Measurements from ENCODE around the gene SLC25A6.
"Not testable (repeated sequence)": the region's sequence is repeated elsewhere in the genome, so short reads cannot be mapped to it uniquely, and the experiment has no call there.

SLC25A6 gene

DNA sequence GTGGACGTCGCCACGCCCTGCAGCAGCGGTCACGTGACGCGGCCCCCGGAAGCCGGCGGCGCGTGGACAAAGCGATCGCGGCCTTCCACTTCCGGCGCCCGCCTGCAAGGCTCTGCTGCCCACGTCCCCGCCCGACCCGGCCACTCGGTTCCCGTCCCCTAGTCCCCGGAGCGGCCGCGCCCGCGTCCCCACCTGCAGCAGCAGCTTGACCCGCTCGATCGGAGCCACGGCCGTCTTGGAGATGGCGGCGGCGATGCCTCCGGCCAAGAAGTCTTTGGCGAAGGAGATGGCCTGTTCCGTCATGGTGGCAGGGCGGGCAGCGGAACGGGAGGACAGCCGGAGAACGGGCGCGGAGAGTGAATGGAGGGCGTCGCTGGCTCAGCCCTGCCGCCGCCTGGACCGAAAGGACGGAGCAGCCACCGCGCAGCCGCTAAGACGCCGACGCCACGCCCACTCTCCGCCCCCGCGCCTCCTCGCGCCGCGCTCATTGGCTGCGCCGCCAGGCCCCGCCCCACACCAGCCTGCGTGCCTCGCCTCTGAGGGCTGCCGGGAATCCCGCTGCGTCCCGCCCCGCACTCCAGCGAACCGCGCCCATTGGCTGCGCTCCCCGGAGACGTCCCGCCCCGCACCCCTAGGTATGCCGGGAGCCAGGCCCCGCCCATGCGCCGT, at the start of gene SLC25A6:
Gene SLC25A6, minus strand, starts transcription at position 407 of the 669 bp plus-strand sequence. Its CDS starts 104 bp downstream, at position 303.
- peak within 1 kb of the TSS; percentile 100 for H3K4me3 ChIP-seq (ENCODE audit: low read length in 2 of 2)
- peaks cover 42% of the 10 kb centered on the region for H3K4me1 ChIP-seq (ENCODE audit: control insufficient read depth, insufficient read depth, low read length)
- no peaks in the 10 kb centered on the region for H3K27me3 ChIP-seq (ENCODE audit: control insufficient read depth in 1 of 2, insufficient read depth in 2 of 2, low read length in 2 of 2)
- peaks cover 37 to 45% of the 10 kb centered on the region in 2 donors for H3K36me3 ChIP-seq (ENCODE audit: control insufficient read depth in 2 of 2, insufficient read depth in 2 of 2, low read length in 2 of 2)
- peak within 1 kb of the TSS; percentile 97 for H3K27ac ChIP-seq (ENCODE audit: low read length)
- H3K9ac ChIP-seq (ENCODE audit: low read length in 2 of 2) = peak within 1 kb of the TSS; percentile 97 to 99
- H3K9me3 ChIP-seq (ENCODE audit: control insufficient read depth in 2 of 2, low read length in 2 of 2) = no peaks in the 10 kb centered on the region

DNA sequence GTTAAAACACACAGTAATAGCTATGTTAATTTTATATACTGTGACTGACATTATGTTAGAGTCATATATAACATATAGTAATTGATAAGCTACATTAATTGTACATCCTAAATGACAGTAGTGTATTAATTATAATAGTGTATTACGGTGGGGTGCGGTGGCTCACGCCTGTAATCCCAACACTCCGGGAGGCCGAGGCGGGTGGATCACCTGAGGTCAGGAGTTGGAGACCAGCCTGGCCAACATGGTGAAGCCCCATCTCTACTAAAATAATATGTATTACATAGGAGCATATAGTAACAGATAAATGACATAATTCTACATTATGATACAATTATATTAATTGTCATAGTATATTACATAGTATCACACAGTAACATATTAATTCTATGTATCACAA, 48.6 kb upstream of the SLC25A6 start:
- Histone ChIP-seq H3K27me3 (ENCODE audit: control insufficient read depth in 1 of 2, insufficient read depth in 2 of 2, low read length in 2 of 2) (no peaks in the 10 kb centered on the region), H3K27ac (ENCODE audit: low read length) (no peak overlapping the region), H3K4me3 (ENCODE audit: low read length in 2 of 2) (no peak overlapping the region), H3K4me1 (ENCODE audit: control insufficient read depth, insufficient read depth, low read length) (no peaks in the 10 kb centered on the region), H3K36me3 (ENCODE audit: control insufficient read depth in 2 of 2, insufficient read depth in 2 of 2, low read length in 2 of 2) (peaks cover 4 to 22% of the 10 kb centered on the region in 2 donors), H3K9ac (ENCODE audit: low read length in 2 of 2) (no peak overlapping the region), H3K9me3 (ENCODE audit: control insufficient read depth in 2 of 2, low read length in 2 of 2) (no peaks in the 10 kb centered on the region)

DNA sequence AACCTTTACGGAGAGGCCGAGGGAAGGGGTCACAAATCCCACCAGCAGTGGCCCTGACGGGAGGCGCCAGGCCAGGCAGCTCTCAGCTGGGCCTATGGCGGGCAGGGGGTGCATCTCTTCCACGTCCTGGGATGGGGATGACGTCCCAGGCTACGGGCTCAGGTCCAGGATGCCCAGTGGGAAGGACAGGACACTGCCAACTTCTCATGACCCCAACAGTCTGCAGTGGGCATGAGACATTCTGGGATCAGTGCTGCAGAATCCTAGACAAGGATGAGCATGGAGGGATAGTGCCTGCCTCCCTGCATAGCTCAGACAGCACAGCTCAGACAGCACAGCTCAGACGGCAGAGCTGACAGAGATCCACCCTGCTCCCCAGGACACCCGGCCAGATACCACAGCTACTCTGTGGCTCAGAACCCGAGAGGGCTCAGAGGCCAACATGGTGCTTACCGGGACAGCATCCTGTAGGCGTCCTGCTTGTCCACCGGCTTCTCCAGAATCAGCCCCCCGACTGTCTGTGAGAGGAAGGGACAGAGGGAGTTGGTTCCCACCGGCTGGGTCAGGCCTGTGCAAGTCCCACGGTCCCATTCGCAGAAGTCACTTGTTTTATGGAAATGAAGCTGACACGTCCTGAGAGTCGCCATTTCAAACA, 43.5 kb upstream of the SLC25A6 start:
- no peak overlapping the region for H3K4me3 ChIP-seq (ENCODE audit: low read length in 2 of 2)
- H3K4me1 ChIP-seq (ENCODE audit: control insufficient read depth, insufficient read depth, low read length) = no peaks in the 10 kb centered on the region
- H3K27me3 ChIP-seq (ENCODE audit: control insufficient read depth in 1 of 2, insufficient read depth in 2 of 2, low read length in 2 of 2) = no peaks in the 10 kb centered on the region
- no peak overlapping the region for H3K27ac ChIP-seq (ENCODE audit: low read length)
- H3K36me3 ChIP-seq (ENCODE audit: control insufficient read depth in 2 of 2, insufficient read depth in 2 of 2, low read length in 2 of 2) = peaks cover 8 to 28% of the 10 kb centered on the region in 2 donors
- H3K9ac ChIP-seq (ENCODE audit: low read length in 2 of 2) = no peak overlapping the region
- H3K9me3 ChIP-seq (ENCODE audit: control insufficient read depth in 2 of 2, low read length in 2 of 2) = no peaks in the 10 kb centered on the region

DNA sequence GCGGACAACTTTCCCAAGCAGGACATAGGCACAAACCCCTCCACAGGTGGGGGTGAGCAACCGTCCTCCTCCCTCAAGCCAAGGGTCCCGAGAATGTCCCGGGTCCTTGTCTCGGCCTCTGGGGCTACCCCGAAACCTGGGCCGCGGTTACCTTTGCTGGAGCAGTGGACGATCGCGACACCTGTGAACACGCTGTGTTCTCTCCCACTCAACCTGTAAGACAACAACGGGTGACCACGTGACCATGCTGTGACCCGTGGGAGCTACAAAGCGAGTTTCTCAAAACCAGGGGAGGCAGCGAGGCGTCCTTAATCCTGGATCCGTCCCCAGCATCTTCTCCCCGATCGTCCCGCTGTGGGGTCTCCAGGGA, 42.9 kb upstream of the SLC25A6 start:
- Histone ChIP-seq H3K27me3 (ENCODE audit: control insufficient read depth in 1 of 2, insufficient read depth in 2 of 2, low read length in 2 of 2) (no peaks in the 10 kb centered on the region), H3K9me3 (ENCODE audit: control insufficient read depth in 2 of 2, low read length in 2 of 2) (no peaks in the 10 kb centered on the region), H3K36me3 (ENCODE audit: control insufficient read depth in 2 of 2, insufficient read depth in 2 of 2, low read length in 2 of 2) (peaks cover 8 to 28% of the 10 kb centered on the region in 2 donors), H3K9ac (ENCODE audit: low read length in 2 of 2) (no peak overlapping the region), H3K4me1 (ENCODE audit: control insufficient read depth, insufficient read depth, low read length) (no peaks in the 10 kb centered on the region), H3K4me3 (ENCODE audit: low read length in 2 of 2) (no peak overlapping the region), H3K27ac (ENCODE audit: low read length) (no peak overlapping the region)

DNA sequence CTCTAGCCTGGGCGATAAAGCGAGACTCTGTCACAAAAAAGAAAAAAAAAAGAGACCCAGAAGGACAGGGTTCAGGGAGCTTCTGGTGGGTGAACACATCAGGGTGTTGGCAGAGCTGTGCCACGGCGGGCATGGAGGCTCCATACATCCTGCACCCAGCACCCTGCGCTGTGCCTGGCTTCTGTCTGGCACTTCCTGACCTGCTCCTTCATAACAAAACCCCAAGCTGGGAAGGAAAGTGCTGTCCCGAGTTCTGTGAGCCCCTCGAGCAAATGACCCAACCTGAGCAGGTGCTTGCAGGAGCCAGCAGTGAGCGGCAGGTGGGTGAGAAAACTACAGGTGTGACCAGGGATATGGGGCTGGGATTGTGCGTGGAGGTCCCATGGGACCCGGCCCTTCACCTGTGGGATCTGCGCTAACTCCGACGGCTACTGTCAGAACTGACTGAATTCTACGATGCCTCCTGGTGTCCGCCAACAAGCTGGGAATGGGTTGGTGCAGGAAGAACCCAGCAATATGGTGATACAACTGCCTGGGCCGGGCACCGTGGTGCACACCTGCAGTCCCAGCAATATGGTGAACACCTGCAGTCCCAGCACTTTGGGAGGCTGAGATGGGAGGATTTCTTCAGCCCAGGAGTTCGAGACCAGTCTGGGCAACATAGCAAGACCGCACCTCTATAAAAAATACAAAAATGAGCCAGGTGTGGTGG, 41.9 kb upstream of the SLC25A6 start:
- Histone ChIP-seq H3K9ac (ENCODE audit: low read length in 2 of 2) (no peak overlapping the region), H3K4me3 (ENCODE audit: low read length in 2 of 2) (no peak overlapping the region), H3K9me3 (ENCODE audit: control insufficient read depth in 2 of 2, low read length in 2 of 2) (no peaks in the 10 kb centered on the region), H3K36me3 (ENCODE audit: control insufficient read depth in 2 of 2, insufficient read depth in 2 of 2, low read length in 2 of 2) (peaks cover 8 to 25% of the 10 kb centered on the region in 2 donors), H3K4me1 (ENCODE audit: control insufficient read depth, insufficient read depth, low read length) (no peaks in the 10 kb centered on the region), H3K27ac (ENCODE audit: low read length) (no peak overlapping the region), H3K27me3 (ENCODE audit: control insufficient read depth in 1 of 2, insufficient read depth in 2 of 2, low read length in 2 of 2) (no peaks in the 10 kb centered on the region)

DNA sequence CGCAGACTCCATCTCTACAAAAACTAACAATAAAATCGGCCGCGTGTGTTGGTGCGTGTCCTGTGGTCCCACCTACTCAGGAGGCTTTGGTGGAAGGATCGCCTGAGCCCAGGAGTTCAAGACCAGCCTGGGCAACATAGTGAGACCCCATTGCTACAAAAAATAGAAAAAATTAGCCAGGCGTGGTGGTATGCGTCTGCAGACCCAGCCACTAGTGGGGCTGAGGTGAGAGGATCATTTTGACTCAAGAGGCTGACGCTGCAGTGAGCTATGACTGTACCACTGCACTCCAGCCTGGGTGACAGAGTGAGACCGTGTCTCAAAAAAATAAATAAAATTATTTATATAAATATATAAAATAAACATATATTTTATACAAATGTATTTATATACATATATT, 38.5 kb upstream of the SLC25A6 start:
- no peak overlapping the region for H3K9ac ChIP-seq (ENCODE audit: low read length in 2 of 2)
- H3K9me3 ChIP-seq (ENCODE audit: control insufficient read depth in 2 of 2, low read length in 2 of 2) = no peaks in the 10 kb centered on the region
- no peaks in the 10 kb centered on the region for H3K27me3 ChIP-seq (ENCODE audit: control insufficient read depth in 1 of 2, insufficient read depth in 2 of 2, low read length in 2 of 2)
- H3K36me3 ChIP-seq (ENCODE audit: control insufficient read depth in 2 of 2, insufficient read depth in 2 of 2, low read length in 2 of 2) = peaks cover 16 to 24% of the 10 kb centered on the region in 2 donors
- no peaks in the 10 kb centered on the region for H3K4me1 ChIP-seq (ENCODE audit: control insufficient read depth, insufficient read depth, low read length)
- H3K4me3 ChIP-seq (ENCODE audit: low read length in 2 of 2) = no peak overlapping the region
- no peak overlapping the region for H3K27ac ChIP-seq (ENCODE audit: low read length)

DNA sequence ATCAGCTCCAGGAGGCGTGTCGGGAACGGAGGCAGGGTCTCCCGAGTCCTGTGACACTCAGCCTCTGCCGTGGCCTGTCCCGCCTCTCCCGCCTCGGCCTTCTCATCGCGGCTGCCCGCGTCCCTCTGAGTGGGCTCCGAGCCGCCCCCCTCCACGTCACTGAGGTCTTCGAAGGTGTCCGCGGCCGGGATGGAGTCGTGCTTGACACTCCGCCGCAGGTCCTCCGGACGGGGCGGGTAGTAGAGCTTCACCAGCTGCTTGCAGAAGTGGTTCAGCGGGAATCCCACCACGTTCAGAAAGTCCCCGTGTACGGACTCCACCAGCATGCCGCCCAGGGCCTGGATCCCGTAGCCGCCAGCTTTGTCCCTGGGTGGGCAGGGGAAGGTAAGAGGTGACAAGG, 35.8 kb upstream of the SLC25A6 start:
- Histone ChIP-seq H3K36me3 (ENCODE audit: control insufficient read depth in 2 of 2, insufficient read depth in 2 of 2, low read length in 2 of 2) (peaks cover 26 to 28% of the 10 kb centered on the region in 2 donors), H3K9ac (ENCODE audit: low read length in 2 of 2) (no peak overlapping the region), H3K4me3 (ENCODE audit: low read length in 2 of 2) (no peak overlapping the region), H3K4me1 (ENCODE audit: control insufficient read depth, insufficient read depth, low read length) (no peaks in the 10 kb centered on the region), H3K9me3 (ENCODE audit: control insufficient read depth in 2 of 2, low read length in 2 of 2) (no peaks in the 10 kb centered on the region), H3K27me3 (ENCODE audit: control insufficient read depth in 1 of 2, insufficient read depth in 2 of 2, low read length in 2 of 2) (no peaks in the 10 kb centered on the region), H3K27ac (ENCODE audit: low read length) (no peak overlapping the region)

DNA sequence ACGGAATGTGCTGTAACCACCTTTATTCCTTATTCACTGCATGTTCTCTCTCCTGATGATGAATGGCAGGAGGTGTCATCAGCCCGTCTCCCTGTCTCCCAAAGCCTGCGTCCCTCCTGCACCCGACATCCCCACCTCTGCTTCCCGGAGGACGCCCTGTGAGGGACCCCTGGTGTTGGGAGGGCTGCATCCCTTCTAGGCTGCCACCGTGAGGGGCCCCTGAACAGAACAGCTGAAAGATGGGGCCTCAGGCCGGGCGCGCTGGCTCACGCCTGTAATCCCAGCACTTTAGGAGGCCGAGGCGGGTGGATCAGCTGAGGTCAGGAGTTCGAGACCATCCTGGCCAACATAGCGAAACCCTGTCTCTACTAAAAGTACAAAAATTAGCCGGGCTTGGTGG, 34.4 kb upstream of the SLC25A6 start:
- not testable (repeated sequence) for H3K4me1 ChIP-seq (ENCODE audit: control insufficient read depth, insufficient read depth, low read length); H3K4me3 ChIP-seq (ENCODE audit: low read length in 2 of 2); H3K9me3 ChIP-seq (ENCODE audit: control insufficient read depth in 2 of 2, low read length in 2 of 2); H3K27ac ChIP-seq (ENCODE audit: low read length); H3K9ac ChIP-seq (ENCODE audit: low read length in 2 of 2); H3K27me3 ChIP-seq (ENCODE audit: control insufficient read depth in 1 of 2, insufficient read depth in 2 of 2, low read length in 2 of 2)
- H3K36me3 ChIP-seq (ENCODE audit: control insufficient read depth in 2 of 2, insufficient read depth in 2 of 2, low read length in 2 of 2) = peaks cover 34 to 42% of the 10 kb centered on the region in 2 donors

DNA sequence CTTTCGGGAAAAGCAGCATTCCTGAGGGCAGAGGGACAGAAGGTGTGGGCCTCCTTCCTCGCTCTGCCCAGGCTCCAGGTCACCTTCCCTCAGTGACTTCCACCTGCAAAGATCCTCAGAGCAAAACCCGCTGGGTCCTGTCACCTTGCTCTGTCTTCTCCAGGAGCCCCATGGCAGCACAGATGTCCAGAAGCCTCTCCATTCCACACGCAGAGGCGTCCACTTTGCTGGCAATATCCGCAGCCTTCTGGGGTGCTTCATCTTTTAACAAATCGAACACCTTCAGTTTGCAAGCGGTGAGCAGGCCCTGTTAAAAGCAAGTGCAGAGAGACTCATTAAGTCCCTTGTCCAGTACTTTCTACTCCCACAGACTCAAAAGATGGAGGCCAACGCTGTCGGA, 33.5 kb upstream of the SLC25A6 start:
- H3K27me3 ChIP-seq (ENCODE audit: control insufficient read depth in 1 of 2, insufficient read depth in 2 of 2, low read length in 2 of 2) = no peaks in the 10 kb centered on the region
- H3K9me3 ChIP-seq (ENCODE audit: control insufficient read depth in 2 of 2, low read length in 2 of 2) = peaks cover 2 to 9% of the 10 kb centered on the region in 2 donors
- no peak overlapping the region for H3K9ac ChIP-seq (ENCODE audit: low read length in 2 of 2)
- H3K4me3 ChIP-seq (ENCODE audit: low read length in 2 of 2) = no peak overlapping the region
- no peaks in the 10 kb centered on the region for H3K4me1 ChIP-seq (ENCODE audit: control insufficient read depth, insufficient read depth, low read length)
- H3K27ac ChIP-seq (ENCODE audit: low read length) = no peak overlapping the region
- H3K36me3 ChIP-seq (ENCODE audit: control insufficient read depth in 2 of 2, insufficient read depth in 2 of 2, low read length in 2 of 2) = peaks cover 34 to 46% of the 10 kb centered on the region in 2 donors

DNA sequence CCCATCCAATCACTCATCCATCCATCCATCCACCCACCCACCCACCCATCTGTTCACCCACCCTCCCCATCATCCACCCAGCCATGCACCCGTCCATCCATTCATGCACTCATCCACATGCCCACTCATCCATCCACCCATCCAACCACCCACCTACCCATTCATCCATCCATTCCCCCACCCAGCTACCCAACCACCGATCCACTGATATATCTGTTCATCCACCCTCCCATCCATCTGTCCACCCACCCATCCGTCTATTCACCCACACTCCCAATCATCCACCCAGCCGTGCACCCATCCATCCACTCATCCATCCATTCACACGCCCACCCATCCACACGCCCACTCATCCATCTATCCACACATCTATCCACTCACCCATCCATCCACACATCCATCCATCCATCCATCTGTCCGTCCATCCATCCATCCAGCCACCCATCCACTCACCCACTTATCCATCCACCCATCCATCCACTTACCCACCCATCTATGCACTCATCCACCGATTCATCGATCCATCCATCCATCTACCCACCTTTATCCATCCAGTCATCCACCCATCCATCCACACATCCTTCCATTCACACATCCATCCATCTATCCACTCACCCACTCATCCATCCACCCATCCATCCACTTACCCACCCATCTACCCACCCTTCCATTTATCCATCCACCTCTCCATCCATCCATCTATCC, 32.4 kb upstream of the SLC25A6 start:
- H3K36me3 ChIP-seq (ENCODE audit: control insufficient read depth in 2 of 2, insufficient read depth in 2 of 2, low read length in 2 of 2) = peaks cover 34 to 46% of the 10 kb centered on the region in 2 donors

More for the DNA sequence above, 32.4 kb upstream of the SLC25A6 start:
- no peaks in the 10 kb centered on the region for H3K27me3 ChIP-seq (ENCODE audit: control insufficient read depth in 1 of 2, insufficient read depth in 2 of 2, low read length in 2 of 2)
- H3K27ac ChIP-seq (ENCODE audit: low read length) = no peak overlapping the region
- H3K4me3 ChIP-seq (ENCODE audit: low read length in 2 of 2) = no peak overlapping the region
- H3K4me1 ChIP-seq (ENCODE audit: control insufficient read depth, insufficient read depth, low read length) = no peaks in the 10 kb centered on the region
- H3K9ac ChIP-seq (ENCODE audit: low read length in 2 of 2) = no peak overlapping the region
- peaks cover 2 to 9% of the 10 kb centered on the region in 2 donors for H3K9me3 ChIP-seq (ENCODE audit: control insufficient read depth in 2 of 2, low read length in 2 of 2)

All from stomach smooth muscle (tissue), 2 donors.